ENCODE measurements around the gene ANKRD39. TPM values are rescaled to one million over a fixed set of nuclear protein-coding genes. Genes with fewer than 3 reads are reported as not detected.
"Not testable (repeated sequence)": the region's sequence is repeated elsewhere in the genome, so short reads cannot be mapped to it uniquely, and the experiment has no call there.

The ANKRD39 gene, protein sequence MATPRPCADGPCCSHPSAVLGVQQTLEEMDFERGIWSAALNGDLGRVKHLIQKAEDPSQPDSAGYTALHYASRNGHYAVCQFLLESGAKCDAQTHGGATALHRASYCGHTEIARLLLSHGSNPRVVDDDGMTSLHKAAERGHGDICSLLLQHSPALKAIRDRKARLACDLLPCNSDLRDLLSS
- polyA plus RNA-seq (2013, experiment 1 of 2; ENCODE audit: insufficient read length): 12.2 TPM
- polyA plus RNA-seq (2013, experiment 2 of 2; ENCODE audit: insufficient read length): 8.3 TPM

DNA sequence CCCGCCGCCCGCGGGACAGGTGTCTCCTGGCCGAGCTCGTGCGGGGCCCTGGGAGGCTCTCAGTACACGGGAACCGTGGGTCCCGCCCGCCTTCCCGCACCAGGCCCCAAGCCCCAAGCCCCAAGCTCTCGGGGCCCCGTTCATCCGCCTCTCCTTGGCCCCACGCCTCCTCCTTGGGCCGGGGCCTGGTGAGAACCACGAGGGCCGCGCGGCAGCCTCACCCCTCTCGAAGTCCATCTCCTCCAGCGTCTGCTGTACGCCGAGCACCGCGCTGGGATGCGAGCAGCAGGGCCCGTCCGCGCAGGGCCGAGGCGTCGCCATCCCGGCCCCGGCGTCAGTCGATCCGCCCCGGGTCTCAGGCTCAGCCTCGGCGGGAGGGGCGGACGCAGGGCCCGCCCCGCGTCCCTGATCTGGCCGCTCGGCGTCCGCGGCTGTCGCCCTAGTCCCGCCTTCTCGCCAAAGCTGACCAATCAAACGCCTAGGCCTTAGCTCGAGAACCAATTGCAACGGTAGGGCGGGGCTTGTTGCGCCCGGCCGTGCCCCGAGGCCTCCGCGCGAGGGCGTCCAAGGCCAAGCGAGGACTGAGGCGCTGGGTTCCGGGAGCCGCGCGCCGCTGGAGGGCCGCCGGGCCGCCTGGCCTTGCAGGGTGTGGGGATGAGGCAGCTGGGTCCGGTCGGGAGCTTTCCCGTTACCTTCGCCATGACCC, at the start of gene ANKRD39:
TSS of gene ANKRD39 (minus strand) at position 350 of the 706 bp plus-strand sequence. CDS start at position 321, 29 bp downstream.
- peak; percentile 97 for DNase-seq

DNA sequence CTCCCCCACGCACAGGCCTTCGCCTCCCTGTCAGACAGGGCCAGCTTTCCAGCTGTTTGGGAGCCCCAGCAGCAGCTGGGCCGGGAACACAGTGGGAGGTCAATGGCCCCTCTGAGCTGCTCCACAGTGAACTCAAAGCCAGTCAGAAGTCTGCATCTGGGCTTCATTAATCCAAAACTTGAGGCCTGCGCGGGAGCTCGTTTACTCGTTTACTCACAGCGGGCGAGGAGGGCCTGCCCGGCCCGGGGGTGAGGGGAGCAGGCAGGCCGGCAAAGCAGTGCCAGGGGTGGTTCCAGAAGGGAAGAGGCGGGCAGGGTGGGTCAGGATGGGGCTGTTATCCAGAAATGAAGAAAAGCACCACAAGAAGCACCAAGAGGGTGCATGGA, 48.9 kb upstream of the ANKRD39 start:
- peak; percentile 71 for DNase-seq

DNA sequence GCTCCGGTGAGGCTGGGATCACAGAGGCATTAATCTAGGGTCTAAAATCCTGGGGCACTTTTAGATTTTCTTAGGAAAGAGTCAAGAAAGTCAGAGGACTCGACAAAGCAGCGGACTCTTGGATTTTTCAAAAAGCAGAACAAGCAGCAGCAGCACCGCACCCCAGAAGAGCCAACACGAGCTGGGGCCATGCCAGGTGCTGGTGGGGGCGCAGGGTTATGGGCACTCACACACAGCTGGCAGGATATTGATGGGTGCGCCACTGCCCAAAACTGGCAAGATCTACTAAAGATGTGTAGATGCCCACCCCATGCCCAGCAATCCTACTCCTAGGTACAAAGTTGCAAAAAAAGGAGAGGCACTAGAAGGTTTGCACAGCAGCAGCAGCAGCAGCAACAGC, 46.0 kb upstream of the ANKRD39 start:
- no peak for DNase-seq

DNA sequence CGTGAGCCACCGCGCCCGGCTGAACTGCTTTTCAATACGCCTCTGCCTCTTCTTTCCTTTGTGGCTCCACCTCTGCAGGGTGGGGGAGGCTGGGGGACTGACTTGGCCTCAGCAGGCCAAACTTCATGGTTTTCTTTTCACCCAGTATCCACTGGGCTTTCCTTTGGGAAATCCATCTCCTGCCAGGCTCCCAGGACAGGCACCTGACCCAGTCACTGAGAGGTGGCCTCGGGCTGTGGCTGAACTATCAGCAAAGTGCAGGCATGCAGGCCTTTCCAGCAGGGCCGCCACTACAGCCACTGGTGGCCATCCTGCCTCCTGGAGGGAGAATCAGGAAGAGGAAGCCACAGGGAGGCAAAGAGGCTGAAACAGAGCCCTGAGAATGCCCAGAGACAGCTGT, 45.5 kb upstream of the ANKRD39 start:
- DNase-seq: no peak

DNA sequence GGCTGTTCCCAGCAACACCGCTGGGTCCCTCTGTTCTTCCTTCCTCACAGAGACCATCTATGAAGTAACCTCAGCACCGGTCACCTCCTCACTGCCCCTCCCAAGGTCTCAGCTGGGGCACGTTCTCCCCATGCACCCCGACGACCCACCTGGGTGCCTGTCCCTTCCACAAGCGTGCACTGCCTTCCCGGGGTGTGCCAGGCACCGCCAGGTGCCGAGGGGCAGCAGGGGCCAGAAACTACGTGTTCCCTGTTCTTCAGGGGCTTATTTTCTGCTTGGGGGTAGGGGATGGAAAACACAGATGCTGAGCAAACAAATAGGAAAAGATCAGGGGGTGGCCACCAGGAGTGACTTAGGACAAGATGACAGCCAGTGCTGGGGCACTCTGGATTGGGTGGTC, 42.4 kb upstream of the ANKRD39 start:
- DNase-seq: no peak

DNA sequence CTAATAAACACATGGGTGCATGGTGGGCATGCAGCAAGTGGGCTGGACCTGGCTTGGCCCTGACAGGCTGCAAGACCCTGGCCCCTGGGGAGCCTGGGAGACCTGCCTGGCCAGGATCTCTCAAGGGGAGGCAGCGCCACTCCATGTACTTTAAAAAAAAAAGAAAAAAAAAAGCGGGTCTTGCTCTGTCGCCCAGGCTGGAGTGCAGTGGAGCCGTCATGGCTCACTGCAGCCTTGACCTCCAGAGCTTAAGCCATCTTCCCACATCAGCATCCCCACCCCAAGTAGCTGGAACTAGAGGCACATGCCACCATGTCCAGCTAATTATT, 41.6 kb upstream of the ANKRD39 start:
- DNase-seq: no peak

DNA sequence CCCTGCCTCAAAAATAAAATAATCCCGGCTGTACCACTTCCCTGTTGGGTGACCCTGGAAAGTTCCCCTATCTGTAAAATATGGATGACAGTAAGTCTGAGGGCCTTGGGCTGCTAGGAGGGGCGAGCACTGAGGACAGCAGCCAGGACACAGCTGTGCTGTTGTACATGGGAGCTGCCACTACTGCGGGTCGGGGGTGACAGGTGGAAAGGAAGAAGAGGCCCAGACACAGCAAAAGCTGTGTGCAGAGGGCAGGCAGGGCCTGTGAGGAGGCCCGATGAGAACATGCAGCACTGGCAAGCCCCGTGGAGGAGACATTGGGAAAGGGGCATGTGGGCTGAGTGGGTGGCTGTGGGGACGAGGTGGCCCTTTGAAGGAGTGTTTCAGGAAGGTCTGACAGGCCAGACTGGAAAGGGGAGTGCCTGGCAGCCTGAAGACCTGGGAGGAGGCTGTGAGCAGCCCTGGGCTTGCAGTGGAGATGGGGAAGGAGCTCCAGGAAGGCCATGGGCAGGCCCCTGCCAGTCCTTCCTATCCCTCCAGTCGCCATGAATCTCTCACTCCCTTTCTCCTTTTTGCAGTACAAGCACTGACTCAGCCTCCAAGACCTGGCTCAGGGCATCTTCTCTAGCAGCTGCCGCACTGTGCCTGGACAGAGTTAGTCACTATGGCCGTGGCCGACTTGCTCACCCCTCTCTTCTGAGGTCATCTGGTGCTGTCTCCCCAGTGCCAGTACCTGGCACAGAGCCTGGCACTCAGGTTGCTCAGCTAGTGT, 41.0 kb upstream of the ANKRD39 start:
- DNase-seq: no peak

DNA sequence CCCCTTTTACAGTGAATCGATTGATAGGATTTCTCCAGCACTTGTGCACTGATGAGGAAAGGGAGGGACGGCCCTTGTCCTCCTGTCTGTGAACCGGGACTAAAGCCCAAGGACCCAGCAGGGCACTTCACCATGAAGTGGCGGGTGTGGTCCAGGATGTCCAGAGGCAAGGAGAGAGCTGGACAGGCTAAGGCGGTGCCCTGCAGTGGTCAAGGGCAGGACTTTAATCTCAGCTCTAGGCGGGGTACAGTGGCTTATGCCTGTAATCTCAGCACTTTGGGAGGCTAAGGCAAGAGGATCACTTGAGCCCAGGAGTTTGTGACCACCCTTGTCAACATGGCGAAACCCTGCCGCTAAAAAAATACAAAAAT, 40.3 kb upstream of the ANKRD39 start:
- DNase-seq: no peak

DNA sequence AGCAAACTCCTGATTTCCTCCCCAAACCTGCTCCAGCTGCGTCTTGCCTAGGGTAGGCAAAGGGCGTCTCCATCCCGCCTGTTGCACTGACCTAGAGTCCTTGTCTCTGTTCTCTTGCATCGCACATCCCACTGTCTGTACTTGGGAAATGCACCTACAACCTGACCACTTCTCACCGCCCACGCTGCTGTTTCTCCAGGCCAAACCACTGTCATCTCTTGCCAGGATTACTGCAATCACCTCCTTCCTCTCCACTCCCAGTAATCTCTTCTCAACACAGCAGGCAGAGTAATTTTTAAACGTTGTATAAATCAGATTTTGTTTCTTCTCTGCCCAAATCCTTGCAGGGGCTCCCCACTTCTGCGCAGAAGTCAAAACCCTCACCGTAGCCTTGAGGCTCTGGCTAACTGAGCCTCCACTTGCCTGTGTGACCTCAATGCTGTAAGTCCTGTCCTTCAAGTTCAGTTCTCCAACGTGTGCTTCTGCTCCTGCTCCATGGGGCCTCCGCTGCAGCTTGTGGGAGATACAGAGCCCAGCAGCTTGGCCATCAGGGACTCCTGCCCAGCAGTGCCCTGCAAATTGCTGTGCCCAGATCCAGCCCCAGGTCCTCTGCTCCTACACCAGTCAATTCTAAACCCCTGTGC, 39.8 kb upstream of the ANKRD39 start:
- DNase-seq: no peak

DNA sequence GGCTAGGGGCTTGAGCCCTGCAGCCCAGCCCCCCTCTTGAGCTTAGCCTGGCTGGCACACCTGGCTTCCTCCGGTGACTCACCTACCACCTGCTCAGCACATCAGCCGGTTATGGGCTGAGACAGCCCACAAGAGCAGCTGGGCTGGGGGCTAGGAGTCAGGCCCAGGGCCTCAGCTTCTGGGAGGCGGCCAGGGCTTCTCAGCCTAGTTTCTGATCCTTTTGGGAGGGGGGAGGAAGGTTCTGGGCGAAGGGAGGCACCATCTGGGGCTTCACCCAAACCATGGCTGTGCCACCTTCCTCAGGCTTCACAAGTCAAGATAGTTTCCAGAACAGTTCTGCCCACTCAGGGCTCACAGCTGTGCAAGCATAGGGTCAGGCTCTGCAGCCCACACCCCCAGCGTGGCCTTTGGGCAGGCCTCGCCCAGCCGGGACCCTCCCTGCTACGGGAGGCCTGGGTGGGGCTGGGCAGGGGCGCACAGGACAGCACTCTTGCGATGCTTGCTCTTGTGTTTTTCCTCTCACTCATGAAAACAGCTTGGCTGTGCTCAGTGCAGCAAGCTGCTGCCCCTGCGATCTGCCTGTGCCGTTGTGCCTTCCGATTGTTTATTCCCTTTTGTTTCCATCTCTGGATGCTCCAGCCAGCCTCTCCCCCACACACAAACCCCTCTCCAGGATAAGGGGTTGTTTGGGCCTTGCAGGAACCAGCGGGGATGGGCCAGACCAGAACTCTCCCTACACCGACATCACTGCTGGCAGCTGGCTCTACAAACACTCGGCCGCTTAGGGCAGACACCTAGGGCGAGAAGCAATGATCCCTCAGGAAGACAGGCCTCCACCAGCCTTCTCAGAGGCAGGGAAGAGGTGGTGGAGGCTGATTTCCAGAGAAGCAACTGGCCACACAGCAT, 38.2 kb upstream of the ANKRD39 start:
- no peak for DNase-seq

DNA sequence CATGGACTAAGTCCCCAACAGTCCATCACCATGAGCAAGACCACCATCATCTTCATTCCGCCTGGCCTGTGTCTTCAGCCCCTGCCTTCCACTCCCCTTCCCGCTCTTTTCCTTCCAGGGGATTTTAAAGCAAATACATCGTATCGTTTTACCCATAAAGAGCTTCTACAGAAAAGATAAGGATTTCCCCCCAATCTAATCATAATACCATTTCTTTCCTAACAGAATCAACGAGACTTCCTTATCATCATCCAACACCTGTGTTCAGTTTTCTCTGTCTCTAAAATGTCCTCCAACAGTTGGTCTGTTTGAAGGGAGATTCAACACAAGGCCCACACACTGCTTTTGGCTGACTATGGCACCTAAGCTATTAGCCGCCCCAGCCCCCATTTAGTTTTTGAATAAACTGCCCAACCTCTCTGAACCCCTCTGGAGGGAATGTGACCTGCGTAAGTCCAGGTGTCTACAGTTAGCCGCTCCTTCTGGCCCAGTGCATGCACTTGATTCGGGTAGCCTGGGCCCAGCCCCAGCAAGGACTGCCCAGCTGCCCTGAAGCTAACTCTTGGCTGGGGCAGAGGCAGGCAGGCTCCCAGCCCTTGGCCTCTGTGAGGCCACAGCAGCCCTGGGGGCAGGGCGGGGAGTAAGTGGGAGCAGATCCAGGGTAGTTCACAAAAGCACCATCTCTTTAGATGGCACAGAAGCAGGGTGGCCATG, 37.4 kb upstream of the ANKRD39 start:
- DNase-seq: no peak

DNA sequence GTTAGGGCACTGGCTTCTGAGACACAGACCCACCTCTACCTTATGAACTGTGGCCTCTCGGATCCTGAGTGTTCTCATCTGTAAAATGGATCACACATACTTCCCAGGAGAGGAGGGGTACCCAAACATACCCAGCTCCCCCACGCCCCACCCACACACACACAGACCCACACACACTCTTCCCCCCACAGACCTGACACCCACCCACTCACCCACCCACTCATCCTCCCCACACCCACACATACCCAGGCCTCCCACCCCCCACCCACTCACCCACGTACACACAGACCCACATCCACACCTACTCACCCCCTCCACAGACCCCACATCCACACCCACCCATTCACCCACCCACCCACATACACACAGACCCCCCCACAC, 36.3 kb upstream of the ANKRD39 start:
- no peak for DNase-seq

DNA sequence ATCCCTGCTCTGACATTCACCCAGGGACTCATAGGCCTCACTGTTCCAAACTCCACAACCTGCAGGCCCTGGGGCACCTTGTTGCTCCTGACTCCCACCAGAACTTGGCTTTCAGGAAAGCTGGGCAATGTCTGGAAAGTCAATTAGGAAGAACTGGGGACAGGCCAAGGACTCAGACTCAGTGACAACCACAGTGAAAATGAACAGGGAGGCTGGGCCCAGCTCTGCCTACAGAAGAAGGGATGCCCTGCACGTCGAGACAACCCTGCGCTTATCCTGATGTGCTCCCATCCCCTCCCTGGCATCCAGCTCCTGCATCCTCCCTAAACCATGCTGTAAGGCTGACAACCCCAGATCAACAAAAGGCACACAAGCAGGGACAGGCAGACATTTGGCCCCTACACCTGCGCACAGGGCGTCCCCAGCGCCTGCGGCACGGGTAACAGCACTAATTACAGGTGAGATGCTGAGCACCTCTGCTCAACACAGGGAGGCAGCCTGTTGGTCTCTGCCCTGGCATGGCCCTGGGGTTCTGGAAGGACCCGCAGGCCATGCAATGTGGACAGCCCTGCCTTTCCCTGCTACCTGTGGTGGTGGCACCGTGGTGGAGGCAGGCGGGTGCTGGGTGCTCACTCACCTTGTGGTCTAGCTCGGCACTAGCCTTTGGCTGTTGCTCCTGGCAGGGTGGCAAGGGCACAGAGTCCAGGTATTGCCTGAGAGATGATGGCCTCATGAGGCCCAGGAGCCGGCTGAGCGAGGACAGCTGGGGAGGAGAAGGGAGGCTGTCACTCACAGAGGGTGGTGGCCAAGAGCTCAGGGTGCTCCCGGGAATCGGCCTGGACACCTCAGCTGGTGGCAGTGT, 35.7 kb upstream of the ANKRD39 start:
- no peak for DNase-seq

DNA sequence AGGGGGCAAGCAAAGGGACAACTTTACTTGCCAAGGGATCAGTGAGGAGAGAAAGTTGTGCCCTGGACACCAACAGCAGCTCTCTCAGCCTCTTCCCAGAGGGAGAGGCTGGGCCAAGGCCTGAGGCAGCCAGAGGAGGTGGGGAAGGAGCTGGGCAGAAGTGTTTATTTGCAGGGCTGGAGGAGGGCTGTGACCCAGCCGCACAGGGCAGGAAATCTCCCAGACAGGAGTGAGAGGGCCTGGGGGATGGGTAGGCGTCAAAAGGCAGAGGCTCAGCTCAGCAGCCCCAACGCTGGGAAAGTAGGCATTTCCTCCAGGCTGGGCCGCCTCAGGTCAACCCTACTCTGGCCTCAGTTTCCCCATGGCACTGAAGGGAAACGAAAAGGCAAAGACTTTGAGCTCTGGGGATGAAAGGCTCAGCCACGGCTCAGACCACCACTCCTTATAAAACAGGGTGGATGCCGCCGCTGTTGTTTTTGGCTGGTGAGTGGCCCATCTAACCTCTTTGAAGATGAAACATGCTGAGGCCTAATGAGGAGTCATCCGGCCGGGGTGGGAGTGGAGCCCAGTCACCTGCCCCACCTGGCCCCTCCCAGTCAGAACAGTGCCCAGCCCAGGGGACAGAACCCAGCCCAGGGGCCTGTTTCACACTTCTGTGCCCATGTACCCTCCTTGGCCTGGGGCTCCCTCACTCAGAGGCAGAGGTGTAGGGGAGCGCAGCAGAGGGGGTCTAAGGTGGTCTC, 33.9 kb upstream of the ANKRD39 start:
- peak; percentile 43 for DNase-seq

DNA sequence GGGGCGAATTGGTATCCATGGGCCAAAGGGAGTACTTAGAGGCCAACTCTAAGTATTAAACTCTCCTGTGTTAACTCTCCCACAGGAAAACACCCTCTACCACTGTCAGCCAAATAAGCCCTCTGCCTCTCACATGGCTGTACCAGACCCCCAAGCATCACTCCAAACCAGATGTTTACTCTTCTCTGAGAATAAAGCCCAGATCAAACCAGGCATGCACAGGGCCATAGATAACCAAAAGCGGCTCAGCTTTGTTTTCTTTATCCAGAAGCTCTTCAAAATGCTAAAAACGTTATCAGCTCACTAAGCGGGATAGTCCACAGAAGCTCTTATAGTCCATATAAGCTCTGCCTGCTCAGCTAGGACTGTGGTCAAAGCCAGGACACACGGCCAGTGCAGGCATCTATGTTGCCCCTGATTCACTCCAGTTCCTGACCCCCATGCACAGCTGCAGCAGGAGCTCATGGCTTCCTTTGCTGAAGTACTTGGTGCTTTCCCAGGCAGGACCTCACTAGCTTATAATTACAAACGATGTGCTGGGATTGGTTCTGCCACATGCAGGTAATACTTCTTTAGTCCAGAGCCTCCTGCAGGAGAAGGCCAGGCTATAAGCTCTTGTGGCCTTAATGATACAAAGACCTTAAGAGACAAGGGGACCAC, 33.0 kb upstream of the ANKRD39 start:
- no peak for DNase-seq

DNA sequence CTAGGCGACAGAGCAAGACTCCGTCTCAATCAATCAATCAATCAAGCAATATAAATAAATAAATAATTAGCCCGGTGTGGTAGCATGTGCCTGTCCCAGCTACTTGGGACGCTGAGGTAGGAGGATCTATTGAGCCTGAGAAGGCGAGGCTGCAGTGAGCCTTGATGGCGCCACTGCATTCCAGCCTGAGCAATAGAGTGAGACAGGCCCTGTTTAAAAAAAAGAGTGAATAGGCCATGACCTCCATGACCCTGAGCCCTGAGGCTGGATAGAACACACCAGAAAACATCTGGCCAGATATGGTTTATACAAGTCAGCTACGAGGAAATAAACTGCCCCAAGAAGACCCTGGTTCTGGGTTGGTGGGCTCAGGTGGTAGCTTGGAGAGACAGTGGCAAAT, 32.4 kb upstream of the ANKRD39 start:
- DNase-seq: no peak

DNA sequence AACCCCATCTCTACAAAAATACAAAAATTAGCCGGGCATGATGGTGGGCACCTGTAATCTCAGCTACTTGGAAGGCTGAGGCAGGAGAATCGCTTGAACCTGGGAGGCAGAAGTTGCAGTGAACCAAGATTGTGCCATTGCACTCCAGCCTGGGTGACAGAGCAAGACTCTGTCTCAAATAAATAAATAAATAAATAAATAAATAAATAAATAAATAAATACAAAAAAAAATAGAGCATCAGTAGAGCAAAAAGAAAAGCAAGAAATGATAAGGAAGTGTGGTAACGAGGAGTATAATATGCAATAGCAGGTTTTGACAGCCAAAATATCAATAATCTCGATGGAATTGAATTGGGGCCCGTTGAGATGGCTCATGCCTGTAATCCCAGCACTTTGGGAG, 31.7 kb upstream of the ANKRD39 start:
- not testable (repeated sequence) for DNase-seq

DNA sequence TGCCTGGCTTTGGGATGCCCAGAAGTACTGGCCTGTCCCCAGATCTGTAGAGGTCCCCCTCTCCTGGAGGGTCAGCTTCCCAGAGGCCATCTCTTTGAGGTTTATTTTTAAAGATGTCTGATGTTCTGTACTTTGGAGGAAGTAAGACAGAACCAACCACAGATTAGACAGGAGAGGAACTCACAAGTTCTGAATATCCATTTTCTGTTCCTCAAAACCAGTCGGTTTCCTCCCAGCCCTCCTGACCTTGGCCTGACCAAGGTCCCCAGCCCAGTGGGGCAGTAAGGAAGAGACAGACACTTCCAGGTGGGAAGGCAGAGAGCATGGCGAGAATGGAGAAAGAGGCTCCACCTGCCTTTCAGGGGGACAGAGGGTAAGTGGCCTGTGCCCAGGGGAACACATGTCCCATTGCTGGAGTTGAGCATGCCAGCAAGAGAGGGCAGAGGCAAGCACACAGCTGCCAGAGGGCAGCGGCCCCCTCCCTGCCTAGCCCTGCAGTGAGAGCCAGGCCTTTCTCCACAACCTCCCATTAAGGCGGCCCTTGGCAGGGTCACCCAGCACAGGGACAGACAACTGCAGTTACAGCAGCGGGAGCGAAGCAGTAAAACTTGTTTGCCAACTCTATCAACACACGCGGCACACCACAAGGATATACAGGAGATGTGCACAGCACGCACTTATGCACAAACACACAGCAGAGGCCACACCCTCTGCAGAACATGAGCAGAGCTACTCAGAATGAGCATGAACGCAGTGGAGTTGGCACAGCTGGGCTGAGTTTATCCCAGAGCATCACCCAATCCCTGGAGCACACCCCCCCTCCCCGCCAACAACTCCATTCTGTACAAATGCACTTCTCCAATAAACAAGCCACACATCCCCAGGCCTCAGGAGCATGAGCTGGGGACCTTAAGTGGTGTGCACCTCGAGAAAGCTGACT, 30.5 kb upstream of the ANKRD39 start:
- no peak for DNase-seq

Data from fibroblast of skin of back (primary cell).